Activated CD8-positive, alpha-beta T cell treated with anti-CD3 and anti-CD28 coated beads for 36 hours (primary cell): ENCODE measurements around the gene PNPLA1. TPM values are rescaled to one million over a fixed set of nuclear protein-coding genes. Genes with fewer than 3 reads are reported as not detected.

Source experiments
- ATAC-seq: fragments of 200-7000 bp; cut with Tn5 transposase; one replicate; pipeline ENCODE4 v1.10.0; 2021; ENCODE audit warnings: mild to moderate bottlenecking, moderate library complexity
- CTCF ChIA-PET: fragments of 350-600 bp; sonication (Branson Sonifier 250); formaldehyde crosslinking; loops from one replicate; lab custom pipeline; 2021; ENCODE audit warnings: antibody characterized with exemption; lab: Charles Lee
- POLR2A ChIA-PET: fragments of 350-600 bp; sonication (Branson Sonifier 250); formaldehyde crosslinking; loops from one replicate; lab custom pipeline; 2021; ENCODE audit warnings: antibody characterized with exemption; lab: Charles Lee
- DNase-seq: peaks from one replicate; pipeline ENCODE4 v3.0.0-alpha.2; 2020
- H3K27ac Mint-ChIP-seq: one replicate; pipeline ENCODE4 v1.8.0; 2021; ENCODE audit warnings: mild to moderate bottlenecking, mixed read lengths
- H3K27me3 Mint-ChIP-seq: one replicate; pipeline ENCODE4 v1.8.0; 2021; ENCODE audit warnings: mixed read lengths
- H3K36me3 Mint-ChIP-seq: one replicate; pipeline ENCODE4 v1.8.0; 2021; ENCODE audit warnings: low read depth, mixed read lengths
- H3K4me1 Mint-ChIP-seq: one replicate; pipeline ENCODE4 v1.8.0; 2021; ENCODE audit warnings: low read depth, mixed read lengths
- H3K4me3 Mint-ChIP-seq: one replicate; pipeline ENCODE4 v1.8.0; 2021; ENCODE audit warnings: mild to moderate bottlenecking, moderate library complexity, mixed read lengths
- H3K9me3 Mint-ChIP-seq: one replicate; pipeline ENCODE4 v1.8.0; 2021; ENCODE audit warnings: mixed read lengths
- CTCF ChIP-seq: fragments of 200-600 bp; IDR thresholded peaks from one replicate; pipeline ENCODE4 v1.8.0; 2022; ENCODE audit warnings: antibody characterized with exemption, mild to moderate bottlenecking
- intact Hi-C: fragments of 100-400 bp; cut with micrococcal nuclease; formaldehyde crosslinking; loops from one replicate; pipeline ENCODE4 v1.10.0; 2022
- total RNA-seq, 2 experiments: library from RNA; stranded (reverse); gene quantifications; one replicate each; pipeline ENCODE4 v1.2.3, GENCODE V29; 2021

PNPLA1 gene
- total RNA-seq, 2 experiments from 2014 or later: not detected

- Mint-ChIP-seq H3K27me3 (no peaks in the 10 kb centered on the region), H3K36me3 (no peaks in the 10 kb centered on the region), H3K4me1 (no peaks in the 10 kb centered on the region), H3K27ac (no peak overlapping the region), H3K9me3 (peaks cover 2% of the 10 kb centered on the region), H3K4me3 (no peak overlapping the region)
- DNase-seq: no peak
- intact Hi-C loops: no loop called here
- ATAC-seq: no peak
- POLR2A ChIA-PET: no interaction called here
- CTCF ChIA-PET: interaction anchor here (1.6 kb wide), 1 partner anchor 50 kb away, joined by 4 read pairs; no protein-coding TSS in a partner anchor
- TF ChIP-seq CTCF: no peak
Measured at GRCh38 chr6:36252005-36252404, 17.9 kb upstream of the PNPLA1 start.

- ATAC-seq: no peak
- no peak for TF ChIP-seq CTCF
- Mint-ChIP-seq H3K9me3 (peaks cover 4% of the 10 kb centered on the region), H3K27ac (no peak overlapping the region), H3K4me3 (no peak overlapping the region), H3K4me1 (no peaks in the 10 kb centered on the region), H3K27me3 (peaks cover 3% of the 10 kb centered on the region), H3K36me3 (no peaks in the 10 kb centered on the region)
- ChIA-PET CTCF (no interaction called here), POLR2A (interaction anchor here (0.6 kb wide), 1 partner anchor 56 kb away, joined by 3 read pairs; no protein-coding TSS in a partner anchor)
- DNase-seq: no peak
- intact Hi-C loops: no loop called here
Measured at GRCh38 chr6:36263390-36264000, 6.4 kb upstream of the PNPLA1 start.

GRCh38 chr6:36265744-36266143 is 4.1 kb upstream of the PNPLA1 start:
- ATAC-seq (no peak), DNase-seq (no peak)
- Mint-ChIP-seq H3K36me3 (no peaks in the 10 kb centered on the region), H3K4me1 (no peaks in the 10 kb centered on the region), H3K4me3 (no peak overlapping the region), H3K27me3 (peaks cover 3% of the 10 kb centered on the region), H3K27ac (no peak overlapping the region), H3K9me3 (peaks cover 4% of the 10 kb centered on the region)
- ChIA-PET POLR2A (no interaction called here), CTCF (no interaction called here)
- intact Hi-C loops: no loop called here
- no peak for TF ChIP-seq CTCF

GRCh38 chr6:36266913-36267644 is 2.8 kb upstream of the PNPLA1 start:
- Mint-ChIP-seq H3K4me3 (no peak overlapping the region), H3K36me3 (no peaks in the 10 kb centered on the region), H3K9me3 (peaks cover 4% of the 10 kb centered on the region), H3K4me1 (no peaks in the 10 kb centered on the region), H3K27me3 (peaks cover 2% of the 10 kb centered on the region), H3K27ac (no peak overlapping the region)
- no peak for DNase-seq
- no peak for ATAC-seq
- ChIA-PET CTCF (no interaction called here), POLR2A (no interaction called here)
- TF ChIP-seq CTCF: no peak
- intact Hi-C loops: no loop called here
